HepG2 (cell line): ENCODE results near the gene SCGB1D4.

ENCODE experiments used
- ATF2 ChIP-seq: sonication (generic); formaldehyde crosslinking; IDR thresholded peaks from 2 replicates; pipeline ENCODE4 v1.4.0; 2020; ENCODE audit warnings: missing genetic modification reagents
- ATF3 ChIP-seq: sonication (generic); formaldehyde crosslinking; IDR thresholded peaks from 2 replicates; pipeline ENCODE4 v1.4.0; 2020; ENCODE audit warnings: missing genetic modification reagents
- BRF2 ChIP-seq: sonication (generic); formaldehyde crosslinking; IDR thresholded peaks from 2 replicates; pipeline ENCODE4 v1.8.1; 2022; ENCODE audit warnings: mild to moderate bottlenecking, missing genetic modification reagents
- CTCF ChIP-seq: sonication (generic); formaldehyde crosslinking; IDR thresholded peaks from 2 replicates; pipeline ENCODE4 v1.5.0; 2020; ENCODE audit warnings: mild to moderate bottlenecking, missing genetic modification reagents, moderate library complexity
- EP300 ChIP-seq, 3 experiments: sonication (generic) in 1 of 3; formaldehyde crosslinking in 1 of 3; IDR thresholded peaks; 2 replicates each; pipeline versions ENCODE4 v1.5.1 to v1.6.1; 2011 to 2020; ENCODE audit warnings: low read depth in 2 of 3, low read length in 2 of 3, borderline replicate concordance in 1 of 3, improper control_type of control experiment in 1 of 3, mild to moderate bottlenecking in 1 of 3, missing genetic modification reagents in 1 of 3, moderate library complexity in 1 of 3
- HNF4A ChIP-seq: sonication (generic); formaldehyde crosslinking; IDR thresholded peaks from 2 replicates; pipeline ENCODE4 v1.4.0; 2020; ENCODE audit warnings: missing genetic modification reagents
- JUN ChIP-seq: sonication (generic); formaldehyde crosslinking; IDR thresholded peaks from 2 replicates; pipeline ENCODE4 v1.4.0; 2020; ENCODE audit warnings: mild to moderate bottlenecking, missing genetic modification reagents
- MYC ChIP-seq: sonication (generic); formaldehyde crosslinking; IDR thresholded peaks from 2 replicates; pipeline ENCODE4 v1.9.0; 2021; ENCODE audit warnings: missing genetic modification reagents, borderline replicate concordance
- RBM39 ChIP-seq: fragments of 200-400 bp; formaldehyde crosslinking; IDR thresholded peaks from one replicate; pipeline ENCODE4 v1.6.1; 2018; ENCODE audit warnings: antibody characterized with exemption, mild to moderate bottlenecking, low read depth, low read length; ENCODE audit not compliant: poor library complexity, severe bottlenecking
- SIX1 ChIP-seq: sonication (generic); formaldehyde crosslinking; IDR thresholded peaks from 2 replicates; pipeline ENCODE4 v1.4.0; 2020; ENCODE audit warnings: missing genetic modification reagents, borderline replicate concordance
- SUZ12 ChIP-seq: fragments of 150-350 bp; IDR thresholded peaks from 2 replicates; pipeline ENCODE4 v1.6.1; 2014; ENCODE audit warnings: low read depth, low read length
- ZBTB44 ChIP-seq: sonication (generic); formaldehyde crosslinking; IDR thresholded peaks from 2 replicates; pipeline ENCODE4 v1.4.0; 2020; ENCODE audit warnings: missing genetic modification reagents
- ZNF17 ChIP-seq: sonication (generic); formaldehyde crosslinking; IDR thresholded peaks from 2 replicates; pipeline ENCODE4 v1.5.0; 2020; ENCODE audit warnings: mild to moderate bottlenecking, missing genetic modification reagents
- ZNF891 ChIP-seq: sonication (generic); formaldehyde crosslinking; IDR thresholded peaks from 2 replicates; pipeline ENCODE4 v1.5.0; 2020; ENCODE audit warnings: mild to moderate bottlenecking, missing genetic modification reagents

GRCh38 chr11:62345861-62346260 lies 47.0 kb upstream of the SCGB1D4 start:
- TF ChIP-seq HNF4A (CRISPR knock-in tag), result no peak
- no peak for TF ChIP-seq SUZ12
- no peak for TF ChIP-seq ZNF891 (CRISPR knock-in tag)
- TF ChIP-seq SIX1, result no peak
- no peak for TF ChIP-seq EP300 (IDR thresholded peaks at IDR 0.05; ENCODE audit: low read depth in 2 of 2, low read length in 2 of 2)
- no peak for TF ChIP-seq EP300 (CRISPR knock-in tag; IDR thresholded peaks at IDR 0.05; ENCODE audit: borderline replicate concordance)
- TF ChIP-seq CTCF (CRISPR knock-in tag), result no peak
- no peak for TF ChIP-seq ATF2 (CRISPR knock-in tag)
- no peak for TF ChIP-seq RBM39
- TF ChIP-seq JUN (CRISPR knock-in tag), result no peak
- TF ChIP-seq ATF3 (CRISPR knock-in tag), result no peak
- TF ChIP-seq BRF2 (CRISPR knock-in tag), result no peak
- TF ChIP-seq MYC, result no peak
- TF ChIP-seq ZBTB44 (CRISPR knock-in tag), result no peak
- no peak for TF ChIP-seq ZNF17 (CRISPR knock-in tag)
